ENCODE measurements around the gene MNS1. TPM values are rescaled to one million over a fixed set of nuclear protein-coding genes. Genes with fewer than 3 reads are reported as not detected.

The MNS1 gene
- total and polyA plus RNA-seq, 2 of the 13 experiments (the other 11 are each of a cell fraction or from before 2014, with no cell fraction given), result 0.22 to 1.7 TPM

GRCh38 chr15:56383010-56383409 lies 81.9 kb downstream of the MNS1 start:
- FAIRE-seq, result no peak
- Histone ChIP-seq H4K20me1 (ENCODE audit: insufficient read depth, low read length) (no peaks in the 10 kb centered on the region), H3K36me3 (replicated peaks in 1 of 2; ENCODE audit: control insufficient read depth in 1 of 2, insufficient read depth in 2 of 2, low read length in 2 of 2) (no peaks in the 10 kb centered on the region), H3K4me1 (ENCODE audit: insufficient read depth, low read length) (no peaks in the 10 kb centered on the region), H3K9ac (ENCODE audit: insufficient read depth, low read depth, low read length) (no peak overlapping the region), H3K27me3 (ENCODE audit: control insufficient read depth in 1 of 2, insufficient read depth in 2 of 2, low read length in 2 of 2) (no peaks in the 10 kb centered on the region), H2AFZ (ENCODE audit: low read length) (no peak overlapping the region), H3K27ac (ENCODE audit: extremely low read length, insufficient read depth, low read length) (no peak overlapping the region), H3K79me2 (ENCODE audit: insufficient read depth, low read length) (no peaks in the 10 kb centered on the region), H3K9me3 (ENCODE audit: low read length) (no peaks in the 10 kb centered on the region), H3K4me2 (ENCODE audit: low read depth, low read length) (no peak overlapping the region), H3K4me3 (replicated peaks in 1 of 3; ENCODE audit: insufficient read depth in 1 of 3, low read depth in 2 of 3, low read length in 3 of 3) (no peak overlapping the region)
- TF ChIP-seq ZC3H13 (CRISPR knock-in tag; IDR thresholded peaks at IDR 0.05) (no peak), ZNF672 (CRISPR knock-in tag; IDR thresholded peaks at IDR 0.05) (no peak), JDP2 (CRISPR knock-in tag; IDR thresholded peaks at IDR 0.05; ENCODE audit: borderline replicate concordance) (no peak), ETV5 (CRISPR knock-in tag; IDR thresholded peaks at IDR 0.05; ENCODE audit: borderline replicate concordance) (no peak), ZBTB38 (CRISPR knock-in tag; IDR thresholded peaks at IDR 0.05) (no peak), GATAD1 (CRISPR knock-in tag; IDR thresholded peaks at IDR 0.05) (no peak), NR2F6 (IDR thresholded peaks at IDR 0.05) (no peak), NR2F6 (CRISPR knock-in tag; IDR thresholded peaks at IDR 0.05) (no peak), ERF (CRISPR knock-in tag; IDR thresholded peaks at IDR 0.05) (no peak), SPEN (CRISPR knock-in tag; IDR thresholded peaks at IDR 0.05; ENCODE audit: low read depth) (no peak), ZBTB21 (CRISPR knock-in tag; IDR thresholded peaks at IDR 0.05) (no peak), FOXA1 (IDR thresholded peaks at IDR 0.05) (no peak), FOXA1 (CRISPR knock-in tag; IDR thresholded peaks at IDR 0.05) (no peak), ATF6 (CRISPR knock-in tag; conservative IDR thresholded peaks at IDR 0.05) (no peak)
- in situ Hi-C loops (cut with HindIII; ENCODE audit: extremely low pct_ligation_motif_present, low pct_unique_long_range_greater_than_20kb), result no loop called here
- no peak; the same call in 2 of the 3 replicates for ATAC-seq
- no peak for DNase-seq (ENCODE audit: low spot score)
- no TSS peak for BruUV-seq (replicated peaks)
- whole genome bisulfite sequencing (ENCODE audit: low lambda C conversion rate), result 86% methylated on average over 1 of the region's 3 CpGs
- CTCF ChIA-PET (ENCODE audit: low intra/inter-chr PET ratio, low total read pairs), result no interaction called here
- intact Hi-C loops (cut with micrococcal nuclease; ENCODE audit: unreplicated experiment), result no loop called here
- POLR2A ChIA-PET, result no interaction called here

Other genes with a start within 250 kb of the MNS1 start
- 8.5 and 13.2 TPM in 2 replicates for gene RFX7, start 221.3 kb downstream of the MNS1 start, total RNA-seq (2016; rRNA removed; fragmentation: Illumina TruSeq; extraction: Trizol)
- 9.7 and 10.4 TPM in 2 replicates for gene RFX7, start 221.3 kb downstream of the MNS1 start, polyA plus RNA-seq (2011; rRNA removed)
- gene TEX9, start 99.7 kb downstream of the MNS1 start, total RNA-seq (2016; rRNA removed; fragmentation: Illumina TruSeq; extraction: Trizol), result 6.9 and 7.2 TPM in 2 replicates
- 0.65 and 0.82 TPM in 2 replicates for gene TEX9, start 99.7 kb downstream of the MNS1 start, polyA plus RNA-seq (2011; rRNA removed)